Stimulated activated CD8-positive, alpha-beta memory T cell treated with anti-CD3 and anti-CD28 coated beads, Interleukin-7, amount 100 ng/mL, for 1 hour (primary cell): Measurements from ENCODE around the gene MGAT4B.

ENCODE experiments used
- DNase-seq, 2 donors: peaks; one replicate each; pipeline ENCODE4 v3.0.0-alpha.2; 2020; ENCODE audit warnings: low read depth in 2 of 2

Gene MGAT4B

DNA sequence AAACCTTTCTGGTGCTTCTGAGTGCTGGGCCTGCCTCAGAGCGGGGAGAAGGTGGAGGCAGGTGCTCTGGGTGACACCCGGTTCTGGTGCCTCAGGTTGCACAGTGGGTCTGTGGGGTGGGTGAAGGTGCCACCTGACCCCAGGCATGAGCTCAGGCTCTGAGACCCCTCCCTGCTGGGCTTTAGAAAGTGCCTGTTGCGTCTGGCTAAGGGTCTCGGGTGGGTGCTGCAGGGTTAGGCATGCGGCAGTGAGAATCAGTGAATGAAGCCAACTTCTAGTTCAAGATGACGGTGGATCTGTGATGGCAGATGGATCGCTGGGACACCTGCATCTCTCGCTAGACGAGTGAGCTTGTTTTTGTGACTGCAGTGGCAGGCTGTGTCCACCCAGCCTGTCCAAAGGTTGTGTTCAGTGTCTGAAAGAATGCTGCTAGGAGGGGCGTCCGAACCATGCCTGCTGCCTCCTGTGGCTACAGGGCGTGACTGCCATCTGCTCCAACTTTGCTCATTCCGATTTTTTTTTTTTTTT lies 19.1 kb upstream of the MGAT4B start:
- no peak for DNase-seq

DNA sequence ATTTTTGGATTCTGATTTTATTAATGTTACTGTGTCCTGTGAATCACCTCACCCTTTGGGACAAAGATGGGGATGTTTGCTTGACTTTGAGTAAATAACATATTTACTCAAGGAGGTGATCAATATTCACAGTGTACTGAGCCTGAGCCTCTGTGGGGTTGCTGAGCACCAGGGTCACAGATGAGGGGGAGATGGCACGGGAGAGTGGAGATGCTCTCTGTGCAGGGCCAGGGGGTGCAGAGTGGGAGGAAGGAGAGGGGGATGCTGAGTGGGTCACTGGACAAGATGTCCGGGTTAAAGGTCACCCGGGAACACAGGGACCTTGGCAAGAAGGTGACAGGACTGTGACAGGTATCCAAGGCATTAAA lies 18.1 kb upstream of the MGAT4B start:
- DNase-seq = no peak

DNA sequence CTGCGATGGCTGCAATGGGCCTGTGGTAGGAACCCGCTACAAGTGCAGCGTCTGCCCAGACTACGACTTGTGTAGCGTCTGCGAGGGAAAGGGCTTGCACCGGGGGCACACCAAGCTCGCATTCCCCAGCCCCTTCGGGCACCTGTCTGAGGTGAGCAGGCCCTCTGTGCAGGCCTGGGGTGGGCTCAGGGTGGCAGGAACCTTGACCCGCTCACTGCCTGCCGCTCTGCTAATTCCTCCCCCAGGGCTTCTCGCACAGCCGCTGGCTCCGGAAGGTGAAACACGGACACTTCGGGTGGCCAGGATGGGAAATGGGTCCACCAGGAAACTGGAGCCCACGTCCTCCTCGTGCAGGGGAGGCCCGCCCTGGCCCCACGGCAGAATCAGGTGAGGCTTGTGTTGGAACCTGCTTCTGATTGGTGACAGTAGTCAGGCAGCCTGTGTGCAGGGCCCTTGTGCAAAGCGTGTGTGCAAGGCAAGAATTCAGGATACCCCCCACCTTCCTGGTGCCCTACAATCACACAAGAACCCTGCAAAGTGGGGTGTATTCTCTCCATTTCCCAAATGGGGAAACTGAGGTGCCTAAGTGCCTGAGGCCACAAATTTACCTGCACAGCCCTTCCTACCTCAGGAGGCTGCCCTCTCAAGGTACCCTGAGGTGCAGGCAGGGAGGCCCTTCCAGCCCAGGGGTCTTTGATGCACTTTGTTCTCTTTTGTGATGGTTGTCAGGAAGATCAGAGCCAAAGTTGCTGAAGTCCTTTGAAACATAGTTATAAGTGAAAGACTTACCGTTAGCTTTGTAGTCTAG lies 17.5 kb upstream of the MGAT4B start:
- no peak for DNase-seq

DNA sequence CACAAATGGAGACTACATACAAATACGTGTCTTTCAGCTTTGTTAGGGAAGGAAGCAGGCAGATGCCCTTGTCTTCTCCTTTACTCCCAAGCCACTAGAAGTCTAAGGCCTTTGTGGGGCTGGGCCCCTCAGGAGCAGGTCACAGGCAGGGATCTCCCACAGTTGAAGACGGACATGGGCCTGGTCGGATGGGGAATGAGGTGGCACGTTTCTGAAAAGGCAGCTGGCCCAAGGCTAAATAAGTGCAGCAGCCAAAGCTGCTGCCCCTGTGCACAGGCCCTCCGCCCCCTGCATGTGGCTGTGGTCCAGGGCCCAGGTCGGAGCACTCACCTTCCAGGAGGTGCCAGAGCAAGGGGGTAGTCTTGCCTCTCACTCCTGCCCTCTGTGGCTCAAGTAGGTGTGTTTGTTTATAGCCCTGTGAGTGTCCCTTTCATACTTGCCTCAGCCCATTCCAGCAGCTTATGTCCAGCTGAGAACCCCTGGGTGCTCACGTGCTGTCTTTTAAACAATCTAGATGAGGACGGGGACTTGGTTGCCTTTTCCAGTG lies 15.9 kb upstream of the MGAT4B start:
- DNase-seq = no peak

DNA sequence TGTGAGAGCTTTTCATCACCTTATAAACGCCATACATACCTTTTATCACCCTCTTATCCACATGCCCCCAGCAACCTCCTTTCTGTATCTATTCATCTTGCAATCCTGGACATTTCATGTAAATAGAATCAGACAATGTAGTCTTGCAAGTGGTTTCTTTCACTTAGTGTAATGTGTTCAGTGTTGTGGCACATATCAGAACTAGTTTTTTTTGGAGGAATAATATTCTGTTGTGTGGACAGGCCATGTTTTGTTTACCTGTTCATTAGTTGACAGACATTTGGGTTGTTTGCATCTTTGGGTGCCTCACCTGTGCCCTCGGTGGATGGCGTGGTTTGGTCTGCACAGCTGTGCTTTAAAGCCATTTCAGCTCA lies 15.4 kb upstream of the MGAT4B start:
- DNase-seq = no peak

DNA sequence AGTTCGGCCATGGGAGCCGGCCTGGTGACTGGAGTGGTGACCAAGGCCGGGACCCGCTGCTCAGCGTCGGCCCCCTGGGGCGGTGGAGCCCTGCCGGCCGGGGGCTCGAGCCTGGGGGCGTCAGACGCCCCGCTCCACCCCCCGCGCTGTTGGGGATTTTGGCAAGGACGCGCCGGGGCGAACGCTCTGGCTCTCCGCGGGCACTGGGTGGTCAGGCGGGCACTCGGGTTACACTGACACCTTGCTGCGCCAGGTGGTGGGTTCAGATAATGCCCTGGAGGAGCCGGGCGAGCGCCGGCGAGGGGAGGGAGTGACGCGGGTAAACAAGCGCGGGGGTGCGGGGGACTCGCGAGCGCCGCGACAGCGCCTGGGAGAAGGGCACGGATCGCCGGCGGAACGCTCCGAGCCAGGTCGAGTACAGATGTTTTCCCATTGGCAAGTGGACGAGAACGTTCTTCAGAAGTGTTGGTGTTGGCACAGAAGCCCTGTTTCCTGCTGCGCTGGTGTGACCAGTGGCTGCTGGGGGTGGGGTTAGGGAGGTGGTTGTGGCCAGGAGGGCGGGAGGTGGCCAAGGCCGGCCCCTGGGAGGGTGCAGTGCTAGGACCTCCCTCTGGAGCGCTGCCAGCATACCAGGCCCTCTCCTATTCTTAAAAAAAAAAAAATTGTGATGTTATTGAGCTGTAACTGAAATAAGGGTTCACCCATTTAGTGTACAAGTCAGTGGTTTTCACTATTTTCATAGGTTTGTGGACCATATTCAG lies 14.8 kb upstream of the MGAT4B start:
- DNase-seq = peak; percentile 65 to 71

DNA sequence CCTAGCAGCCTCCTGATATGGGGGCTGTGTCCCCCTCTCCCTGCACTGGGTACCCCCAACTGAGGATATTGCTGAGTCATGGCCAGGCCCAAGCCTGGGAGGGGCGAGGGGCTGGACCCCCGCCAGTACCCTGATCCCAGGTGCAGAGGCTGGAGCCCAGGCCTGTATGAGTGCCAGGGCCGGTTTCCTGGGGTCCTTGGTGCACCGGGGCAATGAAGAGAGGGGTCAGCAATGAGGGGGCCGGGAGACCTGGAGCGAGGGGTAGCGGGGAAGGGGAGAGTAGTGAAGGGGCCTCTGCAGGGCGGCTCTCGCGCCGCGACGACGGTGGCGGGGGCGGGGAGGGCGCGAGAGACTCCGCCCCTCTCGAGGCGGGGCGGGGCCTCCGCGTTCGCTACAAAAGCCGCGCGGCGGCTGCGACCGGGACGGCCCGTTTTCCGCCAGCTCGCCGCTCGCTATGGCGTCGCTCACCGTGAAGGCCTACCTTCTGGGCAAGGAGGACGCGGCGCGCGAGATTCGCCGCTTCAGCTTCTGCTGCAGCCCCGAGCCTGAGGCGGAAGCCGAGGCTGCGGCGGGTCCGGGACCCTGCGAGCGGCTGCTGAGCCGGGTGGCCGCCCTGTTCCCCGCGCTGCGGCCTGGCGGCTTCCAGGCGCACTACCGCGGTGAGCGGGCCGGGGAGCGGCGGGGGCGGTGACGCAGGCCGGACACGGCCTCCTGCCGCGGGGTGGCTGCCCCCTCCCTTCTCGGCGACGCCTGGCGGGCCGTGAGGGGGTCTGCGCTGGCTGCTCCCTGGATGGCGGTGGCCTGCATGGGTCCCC lies 14.0 kb upstream of the MGAT4B start, which contains the start of gene SQSTM1:
TSS of gene SQSTM1 (plus strand) at position 423 of the 815 bp plus-strand sequence. CDS start at position 455, 32 bp downstream.
- peak; percentile 68 to 71 for DNase-seq

DNA sequence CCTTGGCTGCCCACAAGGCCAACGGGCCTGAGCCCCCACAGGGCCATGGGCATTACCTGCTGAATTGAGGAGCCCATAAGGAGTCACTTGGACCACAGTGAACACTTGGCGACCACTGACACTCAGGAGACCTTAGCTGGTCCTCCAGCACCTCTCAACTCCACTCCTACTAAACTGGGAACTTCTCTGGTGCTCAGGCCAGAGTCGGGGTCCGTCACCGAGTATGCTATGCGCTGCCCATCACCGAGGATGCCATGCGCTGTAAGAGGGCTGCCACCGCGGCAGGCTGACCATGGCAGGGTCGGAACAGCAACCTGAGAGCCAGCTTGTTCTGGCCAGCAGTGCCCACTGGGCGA lies 13.4 kb upstream of the MGAT4B start:
- DNase-seq = no peak

DNA sequence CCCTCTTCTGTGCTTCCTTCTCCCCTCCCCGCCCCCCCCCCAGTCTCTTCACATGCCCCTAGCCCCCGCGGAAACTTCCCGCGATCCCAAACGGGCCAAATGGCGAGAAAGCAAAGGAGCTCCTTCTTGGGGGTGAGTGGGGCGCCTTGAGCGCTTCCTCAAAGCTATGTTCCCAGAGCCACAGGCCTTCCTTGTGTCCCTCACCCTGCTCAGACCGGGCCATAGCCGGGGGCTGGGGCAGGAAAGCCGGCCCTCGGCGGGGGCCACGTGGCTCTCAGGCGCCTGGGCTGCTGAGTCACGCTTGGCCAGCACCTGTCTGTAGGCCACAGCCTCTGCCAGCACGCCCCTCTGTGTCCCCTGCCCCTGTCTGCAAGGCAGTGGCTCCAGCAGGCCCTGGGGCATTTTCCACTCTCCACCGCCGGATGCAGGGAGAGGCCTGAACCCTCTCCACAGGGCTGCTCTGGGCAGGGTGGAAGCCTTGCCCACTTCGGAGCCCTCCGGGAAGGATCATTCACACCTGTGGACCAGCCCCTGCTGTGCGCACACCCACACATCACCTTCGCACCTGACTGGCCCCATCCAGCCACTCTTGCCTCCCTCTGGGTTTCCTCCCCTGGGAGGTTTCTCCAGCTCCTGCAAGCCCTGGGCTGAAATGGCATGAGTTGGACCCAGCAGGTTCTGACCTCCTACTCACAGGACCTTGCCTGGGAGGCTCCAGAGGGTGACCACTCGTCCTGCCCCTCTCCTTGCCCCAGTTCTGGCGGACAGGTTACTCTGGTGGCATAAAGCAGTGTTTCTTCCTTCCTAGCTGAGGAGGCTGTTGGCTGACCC lies 12.8 kb upstream of the MGAT4B start:
- DNase-seq = no peak

DNA sequence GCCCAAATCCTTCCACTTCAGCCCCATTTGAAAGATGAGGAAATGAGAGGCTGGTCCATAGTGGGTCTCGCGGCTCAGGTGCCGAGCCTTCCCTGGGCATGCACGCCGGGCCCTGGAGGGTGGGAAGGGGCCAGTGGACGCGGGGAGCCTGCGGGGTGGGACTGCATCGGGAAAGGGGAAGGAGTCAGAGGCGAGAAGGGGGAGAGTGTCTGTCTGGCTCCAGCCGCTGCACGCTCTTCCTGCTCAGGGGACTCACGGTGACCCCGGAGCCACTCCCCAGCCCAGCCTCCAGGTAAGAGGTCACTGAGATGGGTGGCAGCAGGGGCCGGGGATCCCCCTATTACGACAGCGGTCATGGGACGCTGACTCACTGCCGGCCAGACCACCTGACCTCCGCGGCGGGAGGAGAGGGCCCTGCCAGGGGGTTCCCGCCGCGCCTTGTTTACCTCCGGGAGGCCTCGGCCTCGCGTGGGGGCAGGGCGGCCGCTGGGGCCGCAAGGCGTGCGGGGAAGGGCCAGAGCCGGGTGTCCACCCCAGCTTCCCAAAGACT lies 12.2 kb upstream of the MGAT4B start:
- peak; percentile 82 for DNase-seq

DNA sequence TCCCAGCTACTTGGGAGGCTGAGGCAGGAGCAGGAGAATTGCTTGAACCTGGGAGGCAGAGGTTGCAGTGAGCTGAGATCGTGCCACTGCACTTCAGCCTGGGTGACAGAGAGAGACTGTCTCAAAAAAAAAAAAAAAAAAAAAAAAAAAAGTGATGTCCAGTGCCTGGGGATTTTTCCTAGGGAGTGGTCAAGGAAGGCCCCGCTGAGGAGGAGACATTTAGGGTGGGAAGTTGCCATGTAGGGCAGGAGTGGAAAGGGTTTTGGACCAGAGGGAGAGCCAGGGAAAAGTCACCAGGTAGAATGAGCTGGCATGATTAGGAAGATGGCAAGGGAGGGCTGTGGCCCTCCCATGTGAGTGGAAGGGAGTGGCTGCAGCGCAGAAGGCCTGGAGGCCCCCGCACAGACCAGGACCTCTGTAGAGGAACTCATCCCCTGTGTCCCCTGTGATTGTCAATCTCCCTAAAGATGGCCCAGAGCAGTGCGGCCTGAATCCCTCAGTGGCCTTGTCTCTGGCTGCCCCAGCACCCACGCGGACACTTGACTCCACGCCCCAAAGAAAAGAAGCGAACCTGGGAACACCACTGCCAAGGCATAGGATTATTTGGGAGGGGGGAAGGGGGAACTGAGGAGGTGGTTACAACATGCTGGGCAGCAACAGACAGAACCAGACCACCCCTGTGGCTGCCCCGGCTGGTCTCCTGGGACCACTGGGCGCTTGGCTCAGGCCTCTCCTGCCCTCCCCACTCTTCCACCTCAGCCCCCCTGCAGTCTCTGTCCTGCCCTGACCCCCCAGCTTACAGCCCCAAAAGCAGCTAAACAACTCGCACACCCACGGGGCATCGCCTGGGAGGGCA lies 11.5 kb upstream of the MGAT4B start:
- no peak for DNase-seq

DNA sequence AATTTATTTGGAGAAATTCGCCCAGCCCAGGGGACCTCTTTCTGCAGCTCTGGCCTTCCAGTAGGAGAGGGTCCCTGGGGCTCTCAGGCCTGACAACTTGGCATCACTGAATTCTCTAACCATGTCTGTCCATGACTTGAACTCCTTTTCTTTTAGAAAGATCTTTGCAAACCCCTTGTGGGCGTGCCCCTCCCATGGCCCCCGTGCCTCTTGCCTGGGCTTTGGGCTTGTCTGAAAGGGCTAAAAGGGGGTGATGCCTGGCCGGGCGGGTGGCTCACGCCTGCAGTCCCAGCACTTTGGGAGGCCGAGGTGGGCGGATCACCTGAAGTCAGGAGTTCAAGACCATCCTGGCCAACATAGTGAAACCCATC lies 10.8 kb upstream of the MGAT4B start:
- no peak for DNase-seq

DNA sequence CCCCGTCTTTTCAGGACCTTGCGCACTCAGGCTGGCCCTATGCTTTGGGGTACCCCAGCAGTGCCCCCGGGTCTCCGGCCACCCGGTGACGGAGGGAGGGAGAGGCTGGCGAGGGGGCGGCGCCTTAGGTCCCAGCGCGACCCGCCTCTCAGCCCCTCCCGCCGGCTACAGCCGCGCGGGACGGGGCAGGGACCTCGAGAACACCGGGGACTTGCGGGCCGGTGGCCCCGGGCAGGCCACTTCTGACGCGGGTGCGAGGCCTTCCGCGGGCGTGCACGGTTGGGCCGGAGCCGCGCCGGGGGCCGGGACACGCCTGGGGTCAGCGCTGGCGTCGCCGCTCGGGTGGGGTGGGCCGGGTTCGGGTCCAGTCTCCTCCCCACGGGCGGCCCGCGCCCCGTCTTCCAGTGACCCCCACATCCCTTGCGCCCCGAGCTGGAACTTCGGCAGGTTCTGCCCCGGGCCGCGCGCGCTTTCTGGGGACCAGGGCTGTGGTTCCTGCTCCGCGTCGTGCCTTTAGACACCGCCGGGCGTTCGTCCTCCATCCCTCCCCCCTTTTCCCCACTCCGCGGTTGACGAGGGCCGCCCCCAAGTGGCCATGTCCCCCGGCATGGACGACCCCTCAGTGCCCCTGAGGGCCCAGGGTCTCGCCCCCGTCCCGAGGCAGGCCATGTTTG lies 10.3 kb upstream of the MGAT4B start:
- no peak for DNase-seq

DNA sequence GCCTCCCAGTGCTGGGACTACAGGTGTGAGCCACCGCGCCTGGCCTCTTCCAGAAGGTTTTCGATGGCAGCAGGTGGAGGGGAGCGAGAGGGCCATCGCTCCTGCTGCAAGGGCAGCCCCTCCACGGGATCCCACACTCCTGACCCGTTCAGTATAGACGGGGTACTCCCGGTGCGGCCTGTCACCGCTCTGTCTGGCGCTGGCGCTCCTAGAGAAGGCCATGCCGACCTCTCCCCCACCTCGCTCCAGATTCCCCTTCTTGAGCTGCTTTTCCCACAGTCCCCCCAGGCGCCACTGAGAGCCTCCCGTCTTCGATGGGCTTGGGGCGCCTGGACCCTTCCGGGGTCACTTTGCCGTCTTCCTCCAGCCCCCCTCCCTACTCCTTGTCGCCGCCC lies 9.7 kb upstream of the MGAT4B start:
- DNase-seq = no peak

DNA sequence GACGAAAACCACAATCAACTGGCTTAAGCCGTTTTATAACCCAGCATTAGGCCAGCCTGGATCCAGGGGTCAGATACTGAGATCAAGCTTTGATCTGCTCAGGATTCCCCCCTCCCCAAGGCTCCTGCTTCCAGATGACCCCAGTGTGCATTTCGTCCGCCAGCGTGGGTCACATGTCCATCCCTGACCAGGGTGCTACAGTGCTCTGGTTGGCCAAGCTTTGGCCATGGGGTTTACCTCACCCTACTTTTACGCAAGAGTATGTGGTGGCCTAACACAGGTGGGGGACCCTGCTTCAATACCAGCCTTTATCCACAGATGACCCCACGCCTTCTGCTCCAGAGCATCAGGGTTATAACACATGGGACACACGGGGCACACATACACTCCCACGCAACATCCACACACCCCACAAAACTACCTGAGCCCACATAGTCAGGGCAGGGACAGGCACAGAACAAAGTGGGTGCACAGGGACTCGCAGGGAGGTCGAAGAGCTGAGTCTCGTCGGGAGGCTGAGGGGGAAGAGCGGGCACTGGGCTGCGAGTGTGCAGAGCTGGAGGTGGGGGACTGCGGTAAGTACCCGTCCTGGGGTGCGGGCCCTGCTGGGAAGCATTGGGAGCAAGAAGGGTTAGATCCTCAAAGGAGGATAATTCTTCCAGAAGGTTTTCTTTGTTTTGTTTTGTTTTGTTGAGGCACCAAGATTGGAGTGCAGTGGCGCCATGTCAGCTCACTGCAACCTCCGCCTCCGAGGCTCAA lies 9.0 kb upstream of the MGAT4B start:
- DNase-seq = no peak

DNA sequence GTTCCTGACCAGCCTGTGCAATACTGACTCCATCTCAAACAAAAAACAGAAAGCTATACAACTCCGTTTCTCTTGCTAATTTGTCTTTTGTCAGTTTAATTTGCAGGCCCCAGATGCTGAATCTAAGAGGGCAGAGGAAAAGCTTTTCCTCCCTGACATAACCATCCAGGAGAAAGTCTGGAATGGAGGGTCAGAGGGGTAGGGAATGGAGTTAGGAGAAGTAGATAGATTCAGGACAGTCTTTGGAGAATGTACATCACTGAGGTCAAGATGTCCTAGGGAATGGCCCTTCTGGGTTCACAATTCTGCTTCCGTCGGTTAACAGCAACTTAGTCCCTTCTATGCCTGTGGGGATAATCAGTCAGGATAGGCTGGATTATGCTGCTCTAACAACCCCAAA lies 7.4 kb upstream of the MGAT4B start:
- DNase-seq = no peak

DNA sequence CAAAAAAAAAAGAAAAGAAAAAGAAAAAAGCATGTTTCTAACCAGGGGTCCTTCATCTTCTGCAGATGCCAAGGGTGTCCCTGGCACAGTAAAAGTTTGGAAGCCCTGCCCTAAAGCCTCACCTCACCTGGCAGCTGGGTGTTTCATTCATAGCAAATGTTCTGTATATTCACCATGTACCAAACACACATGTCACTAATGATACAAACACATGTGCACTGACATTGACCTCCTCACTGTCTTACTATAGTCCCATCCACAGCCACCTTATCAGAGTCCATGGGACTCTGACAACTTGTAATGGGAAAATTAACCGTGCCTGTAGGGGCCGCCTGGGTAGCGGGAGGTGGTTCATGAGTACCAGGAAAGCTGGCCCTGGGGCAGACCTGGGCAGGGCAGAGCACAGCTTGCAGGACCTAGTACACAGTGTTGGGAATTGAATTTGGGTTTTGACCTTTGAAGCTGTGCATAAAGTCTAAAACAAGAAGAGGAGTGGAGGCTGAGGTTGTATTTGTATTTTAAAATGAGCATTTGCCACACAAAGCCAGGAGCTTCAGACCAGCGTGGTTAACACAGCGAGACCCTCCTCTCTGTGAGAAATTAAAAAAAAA lies 6.4 kb upstream of the MGAT4B start:
- no peak for DNase-seq
